Activated T-cell treated with anti-CD3 and anti-CD28 coated beads, Interleukin-2, amount 50 U/mL, for 4 hours (primary cell): ENCODE results near the gene CCM2L. TPM values are rescaled to one million over a fixed set of nuclear protein-coding genes. Genes with fewer than 3 reads are reported as not detected.

Experiments
- ATAC-seq, 2 donors: fragments of 200-7000 bp; cut with Tn5 transposase; one replicate each; pipeline ENCODE4 v1.10.0; 2021
- DNase-seq: peaks from one replicate; pipeline ENCODE4 v3.0.0-alpha.2; 2020
- H3K27me3 Mint-ChIP-seq: one replicate; pipeline ENCODE4 v1.8.0; 2021; ENCODE audit warnings: low read depth, mixed read lengths
- H3K36me3 Mint-ChIP-seq: one replicate; pipeline ENCODE4 v1.8.0; 2022; ENCODE audit warnings: mixed read lengths; ENCODE audit not compliant: insufficient read depth
- H3K4me1 Mint-ChIP-seq: one replicate; pipeline ENCODE4 v1.8.0; 2021; ENCODE audit warnings: low read depth, mixed read lengths
- H3K4me3 Mint-ChIP-seq: one replicate; pipeline ENCODE4 v1.8.0; 2021; ENCODE audit warnings: mild to moderate bottlenecking, moderate library complexity, mixed read lengths
- H3K9me3 Mint-ChIP-seq: one replicate; pipeline ENCODE4 v1.8.0; 2021; ENCODE audit warnings: mixed read lengths
- total RNA-seq, 3 donors: library from RNA; stranded (reverse); gene quantifications; one replicate each; pipeline ENCODE4 v1.2.1, GENCODE V29; 2021

CCM2L gene
- total RNA-seq, 3 donors from 2014 or later, result not detected

- Mint-ChIP-seq H3K4me3 (peak overlapping the region; percentile 65), H3K27me3 (peaks cover 75% of the 10 kb centered on the region), H3K36me3 (no peaks in the 10 kb centered on the region), H3K4me1 (peaks cover 19% of the 10 kb centered on the region), H3K9me3 (no peaks in the 10 kb centered on the region)
- DNase-seq (no peak), ATAC-seq (no peak)
Measured at GRCh38 chr20:32051720-32052089, 41.5 kb downstream of the CCM2L start.

- Mint-ChIP-seq H3K9me3 (no peaks in the 10 kb centered on the region), H3K4me1 (peaks cover 19% of the 10 kb centered on the region), H3K36me3 (no peaks in the 10 kb centered on the region), H3K4me3 (peak within 1 kb of the TSS; percentile 65), H3K27me3 (peaks cover 75% of the 10 kb centered on the region)
- no peak for DNase-seq
- ATAC-seq, result peak; percentile 63 to 65
Measured at GRCh38 chr20:32052090-32052777, 42.0 kb downstream of the CCM2L start, which contains the start of gene HCK. Gene HCK (plus strand): TSS chr20:32052242.

- H3K9me3 Mint-ChIP-seq, result no peaks in the 10 kb centered on the region
- H3K36me3 Mint-ChIP-seq, result no peaks in the 10 kb centered on the region
- peaks cover 19% of the 10 kb centered on the region for H3K4me1 Mint-ChIP-seq
- ATAC-seq (no peak), DNase-seq (no peak)
- H3K4me3 Mint-ChIP-seq, result peak overlapping the region; percentile 65
- H3K27me3 Mint-ChIP-seq, result peaks cover 75% of the 10 kb centered on the region
Measured at GRCh38 chr20:32052778-32053362, 42.6 kb downstream of the CCM2L start.

GRCh38 chr20:32053648-32054047 lies 43.4 kb downstream of the CCM2L start:
- DNase-seq, result no peak
- peaks cover 19% of the 10 kb centered on the region for H3K4me1 Mint-ChIP-seq
- H3K4me3 Mint-ChIP-seq, result no peak overlapping the region
- no peak for ATAC-seq
- no peaks in the 10 kb centered on the region for H3K9me3 Mint-ChIP-seq
- no peaks in the 10 kb centered on the region for H3K36me3 Mint-ChIP-seq
- H3K27me3 Mint-ChIP-seq, result peaks cover 74% of the 10 kb centered on the region

- Mint-ChIP-seq H3K27me3 (peaks cover 65% of the 10 kb centered on the region), H3K36me3 (no peaks in the 10 kb centered on the region), H3K4me3 (no peak overlapping the region), H3K9me3 (no peaks in the 10 kb centered on the region), H3K4me1 (peaks cover 7% of the 10 kb centered on the region)
- DNase-seq, result no peak
- ATAC-seq, result no peak
Measured at GRCh38 chr20:32056708-32057483, 46.7 kb downstream of the CCM2L start.

DNA sequence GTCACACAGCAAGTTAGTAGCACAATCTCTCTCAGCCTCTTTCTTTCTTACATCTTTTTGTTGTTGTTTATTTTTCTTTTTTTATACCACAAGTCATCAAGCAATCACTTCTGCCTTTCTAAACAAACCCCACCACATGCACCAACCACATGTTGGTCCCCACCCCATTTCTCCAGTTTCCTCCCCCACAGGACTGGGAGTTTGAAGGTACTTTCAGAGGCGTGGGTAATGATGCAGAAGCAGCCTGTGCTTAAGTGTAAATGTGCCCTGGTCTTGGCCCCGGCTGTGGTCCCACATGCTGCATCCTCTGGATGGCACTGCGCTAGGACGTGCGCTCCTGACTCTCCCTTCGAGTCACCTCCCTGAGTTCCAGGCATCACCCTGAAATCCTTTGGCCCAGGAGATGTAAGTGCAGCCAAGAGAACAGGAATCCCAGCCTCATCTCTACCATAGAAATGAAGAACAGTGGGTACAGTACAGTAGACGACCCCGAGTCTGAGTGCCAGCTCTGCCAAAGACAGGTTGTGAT lies 47.5 kb downstream of the CCM2L start:
- H3K4me3 Mint-ChIP-seq, result no peak overlapping the region
- ATAC-seq (no peak), DNase-seq (no peak)
- H3K27me3 Mint-ChIP-seq, result peaks cover 64% of the 10 kb centered on the region
- no peaks in the 10 kb centered on the region for H3K36me3 Mint-ChIP-seq
- peaks cover 5% of the 10 kb centered on the region for H3K4me1 Mint-ChIP-seq
- no peaks in the 10 kb centered on the region for H3K9me3 Mint-ChIP-seq

GRCh38 chr20:32059189-32059588 lies 49.0 kb downstream of the CCM2L start:
- ATAC-seq, result no peak
- Mint-ChIP-seq H3K9me3 (no peaks in the 10 kb centered on the region), H3K4me3 (no peak overlapping the region), H3K4me1 (no peaks in the 10 kb centered on the region), H3K27me3 (peaks cover 52% of the 10 kb centered on the region), H3K36me3 (no peaks in the 10 kb centered on the region)
- no peak for DNase-seq

GRCh38 chr20:32062776-32063170 lies 52.5 kb downstream of the CCM2L start:
- no peak overlapping the region for H3K4me3 Mint-ChIP-seq
- no peaks in the 10 kb centered on the region for H3K4me1 Mint-ChIP-seq
- peaks cover 33% of the 10 kb centered on the region for H3K27me3 Mint-ChIP-seq
- DNase-seq (no peak), ATAC-seq (no peak)
- H3K9me3 Mint-ChIP-seq, result no peaks in the 10 kb centered on the region
- no peaks in the 10 kb centered on the region for H3K36me3 Mint-ChIP-seq

DNA sequence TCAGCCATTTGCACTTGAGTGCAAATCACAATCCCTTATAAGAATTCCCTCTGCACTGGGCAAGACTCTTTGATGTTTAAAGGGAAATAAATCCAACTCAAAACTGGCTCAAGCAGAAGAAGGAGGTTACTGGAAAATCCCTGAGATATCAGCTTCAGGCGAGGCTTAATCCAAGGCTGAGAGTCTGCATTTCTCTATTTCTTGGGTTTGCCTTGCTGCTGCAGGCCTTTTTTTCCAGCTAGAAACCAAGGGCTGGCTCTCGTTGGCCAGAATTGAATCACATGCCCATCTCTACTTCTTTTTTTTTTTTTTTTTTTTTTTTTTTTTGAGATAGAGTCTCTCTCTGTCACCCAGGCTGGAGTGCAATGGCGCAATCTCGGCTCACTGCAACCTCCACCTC lies 53.5 kb downstream of the CCM2L start:
- no peak overlapping the region for H3K4me3 Mint-ChIP-seq
- ATAC-seq (no peak), DNase-seq (no peak)
- peaks cover 26% of the 10 kb centered on the region for H3K27me3 Mint-ChIP-seq
- H3K9me3 Mint-ChIP-seq, result no peaks in the 10 kb centered on the region
- no peaks in the 10 kb centered on the region for H3K4me1 Mint-ChIP-seq
- no peaks in the 10 kb centered on the region for H3K36me3 Mint-ChIP-seq

DNA sequence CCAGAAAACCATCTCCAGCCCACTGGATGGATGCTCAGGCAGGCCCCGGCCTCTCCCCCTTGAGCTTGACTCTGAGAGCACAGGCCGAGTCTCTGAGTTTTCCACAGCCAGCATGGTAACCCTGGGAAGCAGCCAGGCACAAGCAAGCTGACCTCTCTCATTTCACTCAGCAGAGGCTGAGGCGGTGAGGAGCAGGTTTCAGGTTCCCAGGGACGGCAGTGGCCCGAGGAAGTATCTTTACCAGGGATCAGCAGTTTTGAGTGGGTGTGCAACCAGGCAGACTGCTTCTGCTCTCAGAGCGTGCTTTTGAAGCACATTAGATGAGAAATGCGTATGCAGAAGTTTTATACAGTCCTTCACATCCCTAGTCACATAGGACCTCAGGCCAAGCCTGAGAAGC lies 54.4 kb downstream of the CCM2L start:
- ATAC-seq, result no peak
- Mint-ChIP-seq H3K4me3 (no peak overlapping the region), H3K36me3 (no peaks in the 10 kb centered on the region), H3K4me1 (no peaks in the 10 kb centered on the region), H3K27me3 (peaks cover 21% of the 10 kb centered on the region), H3K9me3 (no peaks in the 10 kb centered on the region)
- no peak for DNase-seq

DNA sequence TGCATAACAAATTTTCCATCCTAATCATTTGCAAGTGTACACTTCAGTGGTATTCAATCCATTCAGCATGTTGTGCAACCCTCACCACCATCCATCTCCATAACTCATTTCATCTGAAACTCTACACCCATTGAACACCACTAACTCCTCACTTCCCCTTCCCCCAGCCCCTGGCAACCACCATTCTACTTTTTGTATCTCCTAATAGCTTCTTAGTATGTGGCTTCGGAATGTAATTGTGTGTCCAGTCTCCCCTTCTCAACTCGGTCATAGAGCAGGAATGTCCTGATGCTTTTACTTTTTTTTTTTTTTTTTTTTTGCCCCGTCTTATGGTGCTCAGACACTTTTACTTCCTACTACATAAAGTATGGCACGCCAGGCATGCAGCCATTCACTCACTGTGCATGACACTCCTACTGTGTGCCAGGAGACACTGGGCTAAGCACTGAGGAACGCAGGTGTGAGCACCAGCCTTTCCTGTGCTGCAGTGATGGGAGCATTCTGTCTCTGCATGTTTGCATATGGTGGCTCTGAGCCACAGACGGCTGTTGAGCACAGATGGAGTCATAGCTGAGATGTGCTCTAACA lies 57.1 kb downstream of the CCM2L start:
- DNase-seq, result no peak
- Mint-ChIP-seq H3K4me3 (no peak overlapping the region), H3K27me3 (peaks cover 6% of the 10 kb centered on the region), H3K4me1 (no peaks in the 10 kb centered on the region), H3K36me3 (no peaks in the 10 kb centered on the region), H3K9me3 (no peaks in the 10 kb centered on the region)
- ATAC-seq, result no peak

DNA sequence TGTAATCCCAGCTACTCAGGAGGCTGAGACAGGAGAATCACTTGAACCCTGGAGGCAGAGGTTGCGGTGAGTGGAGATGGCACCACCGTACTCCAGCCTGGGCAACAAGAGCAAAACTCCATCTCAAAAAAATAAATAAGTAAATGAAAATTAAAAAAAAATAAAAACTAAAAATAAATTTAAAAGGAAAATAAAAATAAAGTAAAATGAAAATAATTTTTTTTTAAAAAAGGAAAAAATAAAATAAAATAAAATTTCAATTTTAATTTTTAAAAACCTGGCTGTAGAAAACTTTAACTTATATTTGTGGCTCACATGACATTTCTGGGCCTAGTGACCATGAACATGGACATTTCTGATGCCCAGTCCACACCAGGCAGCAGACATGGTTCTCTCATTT lies 57.9 kb downstream of the CCM2L start:
- no peak overlapping the region for H3K4me3 Mint-ChIP-seq
- H3K4me1 Mint-ChIP-seq, result no peaks in the 10 kb centered on the region
- no peak for ATAC-seq
- no peaks in the 10 kb centered on the region for H3K9me3 Mint-ChIP-seq
- H3K27me3 Mint-ChIP-seq, result peaks cover 5% of the 10 kb centered on the region
- H3K36me3 Mint-ChIP-seq, result no peaks in the 10 kb centered on the region
- DNase-seq, result no peak

- DNase-seq, result no peak
- Mint-ChIP-seq H3K27me3 (peaks cover 4% of the 10 kb centered on the region), H3K36me3 (no peaks in the 10 kb centered on the region), H3K4me3 (no peak overlapping the region), H3K9me3 (no peaks in the 10 kb centered on the region), H3K4me1 (no peaks in the 10 kb centered on the region)
- ATAC-seq, result no peak
Measured at GRCh38 chr20:32069711-32070110, 59.5 kb downstream of the CCM2L start.

- no peaks in the 10 kb centered on the region for H3K4me1 Mint-ChIP-seq
Measured at GRCh38 chr20:32070282-32070681, 60.0 kb downstream of the CCM2L start.

More at GRCh38 chr20:32070282-32070681, 60.0 kb downstream of the CCM2L start:
- Mint-ChIP-seq H3K9me3 (no peaks in the 10 kb centered on the region), H3K27me3 (peaks cover 4% of the 10 kb centered on the region), H3K4me3 (no peak overlapping the region), H3K36me3 (no peaks in the 10 kb centered on the region)
- ATAC-seq (no peak), DNase-seq (no peak)
